NOMO-1 treated with DMSO at 0.1 percent for 48 hours (cell line): Measurements from ENCODE around the gene CAMK2D.

Experiments
- DNase-seq: peaks from one replicate; lab custom pipeline; 2025; ENCODE audit not compliant: unreplicated experiment; lab: John Stamatoyannopoulos, UW

The CAMK2D gene

GRCh38 chr4:113534711-113535110, 226.8 kb downstream of the CAMK2D start:
- no peak for DNase-seq

GRCh38 chr4:113531572-113531971, 230.0 kb downstream of the CAMK2D start:
- no peak for DNase-seq

- DNase-seq: no peak
Observed at GRCh38 chr4:113528395-113528794, 233.1 kb downstream of the CAMK2D start.

GRCh38 chr4:113525521-113525920, 236.0 kb downstream of the CAMK2D start:
- DNase-seq: no peak

GRCh38 chr4:113524505-113525186, 236.9 kb downstream of the CAMK2D start:
- DNase-seq: no peak

- DNase-seq: no peak
Observed at GRCh38 chr4:113524096-113524495, 237.4 kb downstream of the CAMK2D start.

- DNase-seq: no peak
Observed at GRCh38 chr4:113522433-113522832, 239.1 kb downstream of the CAMK2D start.

GRCh38 chr4:113513382-113513781, 248.2 kb downstream of the CAMK2D start:
- no peak for DNase-seq

- DNase-seq: no peak
Observed at GRCh38 chr4:113512880-113513279, 248.7 kb downstream of the CAMK2D start.

- no peak for DNase-seq
Observed at GRCh38 chr4:113511944-113512343, 249.6 kb downstream of the CAMK2D start.

- DNase-seq: no peak
Observed at GRCh38 chr4:113509851-113510250, 251.7 kb downstream of the CAMK2D start.

- no peak for DNase-seq
Observed at GRCh38 chr4:113505044-113505443, 256.5 kb downstream of the CAMK2D start.

GRCh38 chr4:113504422-113504821, 257.1 kb downstream of the CAMK2D start:
- DNase-seq: no peak

GRCh38 chr4:113503691-113504090, 257.8 kb downstream of the CAMK2D start:
- DNase-seq: no peak

- DNase-seq: no peak
Observed at GRCh38 chr4:113502906-113503305, 258.6 kb downstream of the CAMK2D start.

GRCh38 chr4:113502476-113502875, 259.1 kb downstream of the CAMK2D start:
- DNase-seq: no peak

- no peak for DNase-seq
Observed at GRCh38 chr4:113500424-113500823, 261.1 kb downstream of the CAMK2D start.

GRCh38 chr4:113499696-113500095, 261.8 kb downstream of the CAMK2D start:
- no peak for DNase-seq

- DNase-seq: no peak
Observed at GRCh38 chr4:113499166-113499565, 262.4 kb downstream of the CAMK2D start.

- no peak for DNase-seq
Observed at GRCh38 chr4:113497154-113497884, 264.2 kb downstream of the CAMK2D start.

GRCh38 chr4:113496698-113497097, 264.8 kb downstream of the CAMK2D start:
- DNase-seq: no peak

- DNase-seq: no peak
Observed at GRCh38 chr4:113495790-113496189, 265.7 kb downstream of the CAMK2D start.

- no peak for DNase-seq
Observed at GRCh38 chr4:113483131-113483530, 278.4 kb downstream of the CAMK2D start.
